ENCODE results near the gene SUMO3.
"Not testable (repeated sequence)": the region's sequence is repeated elsewhere in the genome, so short reads cannot be mapped to it uniquely, and the experiment has no call there.

SUMO3 gene

DNA sequence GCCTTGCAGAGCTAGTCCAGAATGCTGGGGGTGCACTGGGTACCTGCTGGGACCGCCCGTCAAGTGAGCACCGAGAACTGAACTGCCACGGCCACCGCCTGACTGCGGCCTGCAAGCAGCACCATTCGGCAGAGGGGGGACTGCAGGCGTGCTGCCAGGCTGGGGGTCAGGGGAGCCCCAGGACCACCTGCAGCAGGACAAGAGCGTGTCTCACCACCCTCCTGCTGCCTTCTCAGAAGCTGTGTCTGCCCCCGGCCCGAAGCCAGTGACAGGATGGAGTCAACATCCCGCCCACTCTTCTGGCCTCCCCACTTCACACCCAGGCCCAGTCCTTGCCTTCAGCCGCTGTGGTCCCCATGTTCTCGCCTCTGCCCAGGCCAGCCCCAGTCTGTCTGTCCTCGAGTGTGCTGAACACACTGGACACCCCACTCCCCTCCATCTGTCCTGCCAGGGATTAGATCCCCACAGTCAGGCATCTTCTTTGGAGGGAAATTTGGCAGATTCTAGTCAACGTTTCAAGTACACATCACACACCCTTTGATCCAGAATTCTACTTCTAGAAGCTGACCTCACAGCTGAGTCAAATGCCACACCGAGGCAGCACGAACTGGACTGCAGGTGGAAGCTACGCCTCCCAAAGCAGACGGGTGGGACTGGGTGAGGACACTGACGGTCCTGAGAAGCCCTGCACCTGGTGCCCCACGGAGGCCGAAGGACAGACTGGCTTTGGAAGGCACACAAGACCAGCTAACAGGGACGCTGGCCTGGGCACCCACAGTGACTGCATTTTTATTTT, 29.6 kb upstream of the SUMO3 start:
- no peak for DNase-seq (ENCODE audit: low read depth in 2 of 2)

DNA sequence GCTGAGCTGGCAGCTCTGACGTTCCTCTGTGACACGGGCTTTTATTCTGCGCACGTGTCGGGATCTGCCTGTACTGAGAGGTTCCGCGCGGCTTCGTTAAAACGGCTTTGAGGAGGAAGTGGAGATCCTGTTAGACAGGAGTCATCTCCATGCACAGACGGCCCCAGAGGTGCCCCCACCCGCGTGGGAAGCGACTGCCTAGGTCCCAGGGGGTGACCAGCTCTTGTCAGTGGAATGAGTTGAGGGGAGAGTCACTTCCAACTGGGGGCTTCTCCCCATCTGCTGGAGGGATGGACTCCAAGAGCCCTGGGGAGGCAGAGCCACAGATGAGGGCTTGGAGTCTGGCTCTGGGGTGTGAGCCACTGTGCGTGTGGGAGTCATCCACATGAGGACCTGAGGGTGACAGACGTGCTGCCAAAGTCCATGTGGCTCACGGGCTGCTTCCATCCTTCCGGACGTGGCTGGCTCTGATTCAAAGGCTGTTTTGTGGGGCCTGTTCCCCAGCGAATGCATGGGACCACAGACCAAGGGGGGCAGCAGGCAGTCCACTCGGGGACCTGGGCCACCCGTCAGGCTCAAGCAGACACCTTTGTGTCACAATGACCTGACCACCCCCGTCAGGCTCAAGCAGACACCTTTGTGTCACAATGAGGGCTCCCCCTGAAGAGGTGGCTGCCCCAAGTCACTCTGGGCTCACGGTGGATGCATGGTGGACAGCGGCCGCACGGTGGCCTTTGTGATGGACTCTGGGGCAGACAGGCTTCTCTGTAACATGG, 28.8 kb upstream of the SUMO3 start:
- DNase-seq (ENCODE audit: low read depth in 2 of 2): peak in 1 of 2 experiments; percentile 14

GRCh38 chr21:44846224-44846484, 28.3 kb upstream of the SUMO3 start:
- DNase-seq (ENCODE audit: low read depth in 2 of 2): no peak

DNA sequence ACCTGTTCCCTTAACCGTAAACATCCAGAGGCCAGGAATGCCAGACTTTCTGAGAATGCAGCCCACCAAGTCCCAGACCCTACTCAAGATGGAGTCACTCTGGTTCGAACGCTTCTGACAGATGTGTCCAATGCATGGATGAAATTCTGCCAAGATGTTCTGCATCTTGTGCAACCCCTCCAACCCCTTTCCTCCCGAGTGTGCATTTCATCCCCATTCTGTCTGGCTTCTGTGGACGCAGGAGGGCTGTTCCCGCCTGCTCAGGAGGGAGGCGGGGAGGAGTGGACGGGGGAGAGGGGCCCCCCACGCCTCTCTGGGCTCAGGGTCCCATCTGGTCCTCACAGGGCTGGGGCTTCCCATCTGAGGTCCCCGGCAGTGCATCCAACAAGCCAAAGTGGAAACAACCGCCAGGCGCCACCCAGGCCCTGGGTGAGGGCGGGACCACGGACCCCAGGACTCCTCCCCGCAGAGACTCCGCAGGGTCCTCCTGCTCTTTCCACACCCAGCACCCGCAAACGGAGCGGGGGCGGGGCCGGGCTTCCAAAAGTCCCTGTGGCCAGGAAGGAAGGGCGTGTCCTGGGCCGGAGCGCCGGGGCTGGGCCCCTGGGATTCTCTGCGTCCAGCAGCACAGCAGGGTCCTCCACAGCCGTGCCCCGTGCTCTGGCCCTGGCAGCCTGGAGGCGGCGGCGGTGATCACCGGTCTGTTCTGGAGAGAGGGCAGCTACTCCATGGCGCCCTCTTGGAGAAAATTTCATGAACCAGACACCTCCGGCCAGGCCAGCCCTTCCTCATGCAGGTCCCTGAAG, 27.8 kb upstream of the SUMO3 start:
- peak in 1 of 2 experiments; percentile 20 for DNase-seq (ENCODE audit: low read depth in 2 of 2)

GRCh38 chr21:44844256-44844655, 26.4 kb upstream of the SUMO3 start:
- no peak for DNase-seq (ENCODE audit: low read depth in 2 of 2)

GRCh38 chr21:44842721-44843445, 25.0 kb upstream of the SUMO3 start:
- no peak for DNase-seq (ENCODE audit: low read depth in 2 of 2)

DNA sequence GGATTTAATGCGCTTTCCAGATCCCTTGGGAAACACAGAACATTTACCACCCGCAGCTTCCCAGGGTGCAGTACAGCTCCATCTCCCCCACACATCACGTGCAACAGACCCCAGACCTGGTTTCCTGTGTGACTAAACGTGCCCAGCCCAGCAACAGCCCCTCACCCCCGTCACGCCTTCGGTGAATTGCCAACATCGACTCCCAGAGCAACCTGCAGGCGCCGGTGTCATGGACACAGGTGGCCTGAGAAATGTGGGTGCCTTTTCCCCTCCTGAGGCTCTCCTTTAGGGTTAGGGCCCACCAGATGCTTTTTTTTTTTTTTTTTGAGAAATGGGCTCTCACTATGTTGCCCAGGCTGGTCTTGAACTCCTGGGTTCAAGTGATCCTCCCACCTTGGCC, 24.2 kb upstream of the SUMO3 start:
- no peak for DNase-seq (ENCODE audit: low read depth in 2 of 2)

GRCh38 chr21:44840771-44841170, 22.9 kb upstream of the SUMO3 start:
- no peak for DNase-seq (ENCODE audit: low read depth in 2 of 2)

- no peak for DNase-seq (ENCODE audit: low read depth in 2 of 2)
Observed at GRCh38 chr21:44838951-44839350, 21.1 kb upstream of the SUMO3 start.

DNA sequence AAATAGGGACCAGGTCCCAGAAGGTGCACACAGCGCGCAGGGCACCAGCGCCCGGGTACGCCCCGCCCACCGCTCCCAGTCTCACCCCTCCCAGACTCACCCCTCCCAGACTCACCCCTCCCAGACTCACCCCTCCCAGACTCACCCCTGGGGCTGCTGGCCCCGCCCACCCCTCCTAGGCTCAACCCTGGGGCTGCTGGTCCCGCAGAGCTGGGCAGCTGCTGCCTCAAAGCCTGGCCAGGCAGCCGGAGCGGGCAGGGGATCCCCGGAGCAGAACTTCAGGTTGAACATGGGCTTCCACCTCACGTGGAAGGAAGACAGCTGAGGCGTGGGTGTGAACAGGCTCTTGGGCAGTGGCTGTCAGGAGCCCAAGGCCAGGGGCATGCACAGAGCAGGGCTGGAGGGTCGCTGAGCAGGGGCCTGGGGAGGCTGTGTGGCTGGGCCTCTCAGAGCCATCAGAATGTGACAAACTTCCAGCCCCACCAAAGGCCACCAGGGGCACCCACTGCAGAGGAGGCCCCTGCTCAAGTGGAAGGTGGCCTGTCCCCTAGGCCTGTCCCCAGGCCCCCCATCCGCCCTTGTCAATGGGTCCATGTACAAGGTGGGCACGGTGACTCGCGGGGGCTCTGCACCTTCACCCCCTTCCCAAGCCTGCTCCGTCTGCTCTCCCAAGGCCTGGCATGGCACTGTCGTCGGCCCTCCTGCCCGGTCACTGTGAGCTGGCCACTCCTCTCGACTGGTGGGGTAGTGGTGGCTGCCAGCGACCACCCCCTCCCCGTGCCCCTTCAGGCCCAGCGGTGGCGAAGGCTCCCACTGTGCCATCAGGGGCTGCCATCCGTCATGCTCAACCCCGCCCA, 20.4 kb upstream of the SUMO3 start:
- DNase-seq (ENCODE audit: low read depth in 2 of 2): no peak

- DNase-seq (ENCODE audit: low read depth in 2 of 2): no peak
Observed at GRCh38 chr21:44837537-44837936, 19.7 kb upstream of the SUMO3 start.

DNA sequence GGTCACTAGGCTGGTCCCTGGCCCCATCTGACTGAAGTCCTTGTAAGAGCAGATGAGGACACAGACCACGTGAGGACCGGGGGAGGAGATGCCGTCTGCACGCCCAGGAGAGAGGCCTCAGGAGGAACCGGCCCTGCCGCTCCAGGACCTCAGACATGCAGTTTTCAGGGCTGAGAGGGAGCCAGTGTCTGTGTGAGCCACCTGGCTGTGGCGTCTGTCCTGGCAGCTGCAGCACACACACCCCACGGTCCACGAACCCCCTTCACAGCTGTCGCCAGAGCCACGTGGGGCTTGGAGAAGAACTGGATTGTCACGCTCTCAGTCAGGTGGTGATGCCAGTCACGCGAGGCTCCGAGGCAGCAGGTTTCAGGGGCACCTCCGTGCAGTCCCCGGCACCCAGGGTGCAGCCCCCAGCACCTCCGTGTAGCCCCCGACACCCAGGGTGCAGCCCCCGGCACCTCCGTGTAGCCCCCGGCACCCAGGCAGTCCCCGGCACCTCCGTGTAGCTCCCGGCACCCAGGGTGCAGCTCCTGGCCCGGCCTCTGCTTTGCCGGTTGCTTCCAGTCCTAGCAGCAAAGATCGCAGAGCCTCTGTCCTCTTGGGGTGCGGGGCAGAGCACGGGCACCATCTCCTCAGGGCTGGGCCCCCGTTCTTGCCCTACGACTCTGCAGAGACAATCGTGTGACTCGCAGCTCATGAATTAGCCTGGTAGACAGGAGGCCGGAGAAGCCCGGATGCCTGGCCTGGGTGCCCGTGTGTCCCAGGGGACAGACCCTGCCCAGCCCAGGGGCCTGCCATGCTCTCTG, 19.0 kb upstream of the SUMO3 start:
- no peak for DNase-seq (ENCODE audit: low read depth in 2 of 2)

DNA sequence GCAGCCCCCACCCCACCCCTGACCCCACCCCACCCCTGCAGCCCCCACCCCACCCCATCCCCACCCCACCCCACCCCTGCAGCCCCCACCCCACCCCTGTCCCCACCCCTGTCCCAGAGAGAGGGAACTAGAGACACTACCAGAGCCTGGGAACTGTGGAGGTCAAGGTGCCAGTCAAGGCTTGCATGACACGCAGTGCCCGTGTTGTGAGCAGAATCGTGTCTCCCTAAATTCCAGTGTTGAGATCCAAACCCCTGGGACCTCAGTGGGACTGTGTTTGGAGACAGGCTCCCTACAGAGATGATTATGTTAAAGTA, 18.4 kb upstream of the SUMO3 start:
- no peak for DNase-seq (ENCODE audit: low read depth in 2 of 2)

DNA sequence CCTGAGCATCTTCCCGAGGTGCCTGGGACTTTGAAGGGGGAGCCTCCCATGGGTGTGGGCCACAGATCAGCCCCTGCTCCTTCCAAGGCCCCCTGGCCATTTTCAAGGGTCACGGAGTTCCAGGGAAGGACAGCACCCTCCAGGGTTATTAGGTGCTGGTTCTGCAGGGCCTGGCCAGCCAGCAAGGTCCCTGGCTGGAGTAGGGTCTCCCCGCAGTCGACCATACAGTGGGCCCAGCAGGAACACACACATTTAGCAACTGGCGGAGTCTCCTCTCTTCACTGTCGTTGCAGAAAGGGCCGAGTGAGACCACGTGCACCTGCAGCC, 17.7 kb upstream of the SUMO3 start:
- DNase-seq (ENCODE audit: low read depth in 2 of 2): no peak

- DNase-seq (ENCODE audit: low read depth in 2 of 2): no peak
Observed at GRCh38 chr21:44834951-44835646, 17.2 kb upstream of the SUMO3 start.

- DNase-seq (ENCODE audit: low read depth in 2 of 2): no peak
Observed at GRCh38 chr21:44834231-44834950, 16.5 kb upstream of the SUMO3 start.

- no peak for DNase-seq (ENCODE audit: low read depth in 2 of 2)
Observed at GRCh38 chr21:44833663-44834062, 15.8 kb upstream of the SUMO3 start.

DNA sequence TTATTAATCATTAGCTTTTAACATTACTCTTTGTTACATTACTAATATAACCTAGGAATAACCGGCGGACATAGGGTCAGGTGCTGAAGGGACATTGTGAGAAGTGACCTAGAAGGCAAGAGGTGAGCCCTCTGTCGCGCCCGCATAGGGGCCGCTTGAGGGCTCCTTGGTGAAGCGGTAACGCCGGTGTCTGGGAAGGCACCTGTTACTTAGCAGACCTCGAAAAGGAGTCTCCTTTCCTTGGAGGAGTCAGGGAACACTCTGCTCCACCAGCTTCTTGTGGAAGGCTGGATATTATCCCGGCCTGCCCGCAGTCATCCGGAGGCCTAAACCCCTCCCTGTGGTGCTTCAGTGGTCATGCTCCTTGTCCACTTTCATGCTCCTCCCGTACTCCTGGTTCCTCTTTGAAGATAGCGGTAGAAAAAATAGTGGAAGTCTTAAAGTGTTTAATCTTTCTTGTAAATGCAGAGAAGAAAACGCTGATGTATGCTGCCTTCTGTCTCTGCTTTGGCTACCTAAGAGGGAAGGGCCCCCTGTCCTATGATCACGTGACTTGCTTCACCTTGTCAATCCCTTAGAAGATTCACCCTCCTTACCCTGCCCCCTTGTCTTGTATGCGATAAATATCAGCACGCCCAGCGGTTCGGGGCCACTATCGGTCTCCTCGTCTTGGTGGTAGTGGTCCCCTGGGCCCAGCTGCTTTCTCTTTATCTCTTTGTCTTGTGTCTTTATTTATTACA, 14.8 kb upstream of the SUMO3 start:
- not testable (repeated sequence) for DNase-seq (ENCODE audit: low read depth in 2 of 2)
